Measurements from ENCODE around the gene NTSR2. TPM values are rescaled to one million over a fixed set of nuclear protein-coding genes. Genes with fewer than 3 reads are reported as not detected.
"Not testable (repeated sequence)": the region's sequence is repeated elsewhere in the genome, so short reads cannot be mapped to it uniquely, and the experiment has no call there.

NTSR2 gene
- total RNA-seq, 5 donors from 2014 or later (not counting 1 experiment from before 2014, with no cell fraction given): not detected

- Mint-ChIP-seq H3K4me1 (no peaks in the 10 kb centered on the region), H3K36me3 (peaks cover 3% of the 10 kb centered on the region), H3K9me3 (peaks cover 0 to 10% (median 0%) of the 10 kb centered on the region in 3 donors), H3K4me3 (no peak overlapping the region), H3K27ac (no peak overlapping the region), H3K27me3 (peaks cover 32 to 36% of the 10 kb centered on the region in 2 donors)
- DNase-seq: no peak
- H3K27ac ChIP-seq (ENCODE audit: low read length): no peak overlapping the region
- no peaks in the 10 kb centered on the region for H3K4me1 ChIP-seq (ENCODE audit: control insufficient read depth in 1 of 2, extremely low read depth in 1 of 2, insufficient read depth in 2 of 2, low read length in 2 of 2)
- POLR2A ChIA-PET: no interaction called here
- no peak for ATAC-seq (replicated peaks in 1 of 4)
- CTCF ChIA-PET: no interaction called here
- no peaks in the 10 kb centered on the region for H3K36me3 ChIP-seq (ENCODE audit: control insufficient read depth in 2 of 2, extremely low read depth in 1 of 2, insufficient read depth in 1 of 2, low read length in 1 of 2)
- no peaks in the 10 kb centered on the region for H3K9me3 ChIP-seq
- peaks cover 0 to 37% of the 10 kb centered on the region in 2 experiments for H3K27me3 ChIP-seq (replicated peaks in 1 of 2; ENCODE audit: control insufficient read depth in 2 of 2, extremely low read depth in 1 of 2, insufficient read depth in 2 of 2, low read length in 1 of 2)
- H3K4me3 ChIP-seq (ENCODE audit: control insufficient read depth in 1 of 2, extremely low read depth in 1 of 2, low read length in 1 of 2): no peak overlapping the region
Observed at GRCh38 chr2:11662882-11663281, 7.1 kb downstream of the NTSR2 start.

GRCh38 chr2:11661891-11662435 lies 8.0 kb downstream of the NTSR2 start:
- no peak overlapping the region for H3K4me3 ChIP-seq (ENCODE audit: control insufficient read depth in 1 of 2, extremely low read depth in 1 of 2, low read length in 1 of 2)
- Mint-ChIP-seq H3K4me3 (no peak overlapping the region), H3K9me3 (peaks cover 0 to 10% (median 0%) of the 10 kb centered on the region in 3 donors), H3K4me1 (no peaks in the 10 kb centered on the region), H3K36me3 (peaks cover 3% of the 10 kb centered on the region), H3K27me3 (peaks cover 29 to 31% of the 10 kb centered on the region in 2 donors), H3K27ac (no peak overlapping the region)
- DNase-seq (no peak), ATAC-seq (replicated peaks in 1 of 4) (no peak)
- H3K9me3 ChIP-seq: no peaks in the 10 kb centered on the region
- CTCF ChIA-PET: no interaction called here
- peaks cover 0 to 41% of the 10 kb centered on the region in 2 experiments for H3K27me3 ChIP-seq (replicated peaks in 1 of 2; ENCODE audit: control insufficient read depth in 2 of 2, extremely low read depth in 1 of 2, insufficient read depth in 2 of 2, low read length in 1 of 2)
- no peak overlapping the region for H3K27ac ChIP-seq (ENCODE audit: low read length)
- no peaks in the 10 kb centered on the region for H3K4me1 ChIP-seq (ENCODE audit: control insufficient read depth in 1 of 2, extremely low read depth in 1 of 2, insufficient read depth in 2 of 2, low read length in 2 of 2)
- POLR2A ChIA-PET: no interaction called here
- H3K36me3 ChIP-seq (ENCODE audit: control insufficient read depth in 2 of 2, extremely low read depth in 1 of 2, insufficient read depth in 1 of 2, low read length in 1 of 2): no peaks in the 10 kb centered on the region
- 86% methylated on average over 14 of the region's 18 CpGs for WGBS (ENCODE audit: insufficient coverage)

GRCh38 chr2:11660396-11660795 lies 9.6 kb downstream of the NTSR2 start:
- H3K4me3 Mint-ChIP-seq; DNase-seq; H3K9me3 ChIP-seq; H3K4me3 ChIP-seq (ENCODE audit: control insufficient read depth in 1 of 2, extremely low read depth in 1 of 2, low read length in 1 of 2); H3K4me1 Mint-ChIP-seq; H3K36me3 Mint-ChIP-seq; H3K27ac Mint-ChIP-seq; H3K27ac ChIP-seq (ENCODE audit: low read length); POLR2A ChIA-PET; ATAC-seq (replicated peaks in 1 of 4); CTCF ChIA-PET; H3K36me3 ChIP-seq (ENCODE audit: control insufficient read depth in 2 of 2, extremely low read depth in 1 of 2, insufficient read depth in 1 of 2, low read length in 1 of 2); H3K4me1 ChIP-seq (ENCODE audit: control insufficient read depth in 1 of 2, extremely low read depth in 1 of 2, insufficient read depth in 2 of 2, low read length in 2 of 2); H3K9me3 Mint-ChIP-seq: not testable (repeated sequence)
- peaks cover 0 to 40% of the 10 kb centered on the region in 2 experiments for H3K27me3 ChIP-seq (replicated peaks in 1 of 2; ENCODE audit: control insufficient read depth in 2 of 2, extremely low read depth in 1 of 2, insufficient read depth in 2 of 2, low read length in 1 of 2)
- WGBS (ENCODE audit: insufficient coverage): 83% methylated on average over 2 of the region's 2 CpGs
- peaks cover 29 to 34% of the 10 kb centered on the region in 2 donors for H3K27me3 Mint-ChIP-seq

GRCh38 chr2:11659851-11660250 lies 10.1 kb downstream of the NTSR2 start:
- Histone ChIP-seq H3K36me3 (ENCODE audit: control insufficient read depth in 2 of 2, extremely low read depth in 1 of 2, insufficient read depth in 1 of 2, low read length in 1 of 2) (no peaks in the 10 kb centered on the region), H3K9me3 (no peaks in the 10 kb centered on the region), H3K4me3 (ENCODE audit: control insufficient read depth in 1 of 2, extremely low read depth in 1 of 2, low read length in 1 of 2) (no peak overlapping the region), H3K27me3 (replicated peaks in 1 of 2; ENCODE audit: control insufficient read depth in 2 of 2, extremely low read depth in 1 of 2, insufficient read depth in 2 of 2, low read length in 1 of 2) (peaks cover 0 to 40% of the 10 kb centered on the region in 2 experiments), H3K27ac (ENCODE audit: low read length) (no peak overlapping the region), H3K4me1 (ENCODE audit: control insufficient read depth in 1 of 2, extremely low read depth in 1 of 2, insufficient read depth in 2 of 2, low read length in 2 of 2) (no peaks in the 10 kb centered on the region)
- CTCF ChIA-PET: interaction anchor here in 1 of 2 donors (0.6 kb wide), 1 partner anchor 33 kb away, joined by 3 read pairs; no protein-coding TSS in a partner anchor
- Mint-ChIP-seq H3K27ac (no peak overlapping the region), H3K4me1 (no peaks in the 10 kb centered on the region), H3K9me3 (peaks cover 0 to 10% (median 0%) of the 10 kb centered on the region in 3 donors), H3K4me3 (no peak overlapping the region), H3K27me3 (peaks cover 26 to 34% of the 10 kb centered on the region in 2 donors), H3K36me3 (peaks cover 3% of the 10 kb centered on the region)
- DNase-seq: no peak
- WGBS (ENCODE audit: insufficient coverage): 97% methylated on average over 6 of the region's 10 CpGs
- POLR2A ChIA-PET: no interaction called here
- ATAC-seq (replicated peaks in 1 of 4): no peak

- Mint-ChIP-seq H3K9me3 (peaks cover 0 to 10% (median 0%) of the 10 kb centered on the region in 3 donors), H3K27ac (no peak overlapping the region), H3K27me3 (peaks cover 23 to 34% of the 10 kb centered on the region in 2 donors), H3K4me3 (no peak overlapping the region), H3K36me3 (peaks cover 3% of the 10 kb centered on the region), H3K4me1 (no peaks in the 10 kb centered on the region)
- H3K4me3 ChIP-seq (ENCODE audit: control insufficient read depth in 1 of 2, extremely low read depth in 1 of 2, low read length in 1 of 2): no peak overlapping the region
- H3K36me3 ChIP-seq (ENCODE audit: control insufficient read depth in 2 of 2, extremely low read depth in 1 of 2, insufficient read depth in 1 of 2, low read length in 1 of 2): no peaks in the 10 kb centered on the region
- H3K4me1 ChIP-seq (ENCODE audit: control insufficient read depth in 1 of 2, extremely low read depth in 1 of 2, insufficient read depth in 2 of 2, low read length in 2 of 2): no peaks in the 10 kb centered on the region
- ChIA-PET POLR2A (no interaction called here), CTCF (interaction anchor here in 1 of 2 donors (0.6 kb wide), 1 partner anchor 34 kb away, joined by 3 read pairs; no protein-coding TSS in a partner anchor)
- DNase-seq: no peak
- ATAC-seq (replicated peaks in 1 of 4): no peak
- H3K9me3 ChIP-seq: no peaks in the 10 kb centered on the region
- 83% methylated on average over 11 of the region's 11 CpGs for WGBS (ENCODE audit: insufficient coverage)
- no peak overlapping the region for H3K27ac ChIP-seq (ENCODE audit: low read length)
- H3K27me3 ChIP-seq (replicated peaks in 1 of 2; ENCODE audit: control insufficient read depth in 2 of 2, extremely low read depth in 1 of 2, insufficient read depth in 2 of 2, low read length in 1 of 2): peaks cover 0 to 40% of the 10 kb centered on the region in 2 experiments
Observed at GRCh38 chr2:11659115-11659475, 10.9 kb downstream of the NTSR2 start.

DNA sequence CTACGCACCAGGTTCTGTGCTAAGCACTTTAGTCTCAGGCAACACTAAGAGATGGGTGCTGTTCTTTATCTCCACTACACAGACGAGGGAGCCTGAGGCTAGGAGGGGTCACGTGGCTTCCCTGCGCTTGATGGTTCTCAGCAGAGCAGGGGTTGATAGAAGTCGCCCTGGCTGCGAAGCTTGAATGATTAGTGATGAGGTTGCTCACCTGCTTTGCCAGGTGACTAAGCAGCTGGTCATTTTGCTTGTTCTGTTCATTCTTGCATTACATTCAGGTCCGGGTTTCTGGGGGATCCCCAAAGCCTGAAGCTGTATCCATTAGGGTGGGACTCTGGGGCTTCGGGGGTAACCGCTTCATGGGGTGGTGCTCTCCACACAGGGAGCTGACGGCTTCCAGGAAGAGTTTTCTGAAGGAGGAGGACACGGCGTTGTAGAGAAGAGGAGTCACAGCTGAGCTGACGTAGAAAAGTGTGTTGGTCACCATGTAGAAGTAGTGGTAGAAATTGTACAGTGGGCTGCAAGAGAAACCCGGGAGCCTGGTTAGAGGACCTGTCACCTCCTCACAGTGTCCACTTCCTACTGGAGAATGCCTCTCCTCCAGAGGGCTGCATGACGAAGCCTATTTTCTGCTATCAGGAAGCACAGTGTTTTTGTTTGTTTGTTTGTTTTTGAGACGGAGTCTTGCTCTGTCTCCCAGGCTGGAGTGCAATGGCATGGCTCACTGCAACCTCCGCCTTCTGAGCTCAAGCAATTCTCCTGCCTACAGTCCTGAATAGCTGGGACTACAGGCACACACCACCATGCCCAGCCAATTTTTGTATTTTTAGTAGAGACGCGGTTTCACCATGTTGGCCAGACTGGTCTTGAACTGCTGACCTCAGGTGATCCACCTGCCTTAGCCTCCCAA lies 11.5 kb downstream of the NTSR2 start:
- peaks cover 3% of the 10 kb centered on the region for H3K36me3 Mint-ChIP-seq
- no peak overlapping the region for H3K27ac Mint-ChIP-seq
- ChIA-PET POLR2A (no interaction called here), CTCF (no interaction called here)
- Histone ChIP-seq H3K27ac (ENCODE audit: low read length) (no peak overlapping the region), H3K27me3 (replicated peaks in 1 of 2; ENCODE audit: control insufficient read depth in 2 of 2, extremely low read depth in 1 of 2, insufficient read depth in 2 of 2, low read length in 1 of 2) (peaks cover 0 to 40% of the 10 kb centered on the region in 2 experiments), H3K4me3 (ENCODE audit: control insufficient read depth in 1 of 2, extremely low read depth in 1 of 2, low read length in 1 of 2) (no peak overlapping the region), H3K9me3 (no peaks in the 10 kb centered on the region), H3K36me3 (ENCODE audit: control insufficient read depth in 2 of 2, extremely low read depth in 1 of 2, insufficient read depth in 1 of 2, low read length in 1 of 2) (no peaks in the 10 kb centered on the region), H3K4me1 (ENCODE audit: control insufficient read depth in 1 of 2, extremely low read depth in 1 of 2, insufficient read depth in 2 of 2, low read length in 2 of 2) (no peaks in the 10 kb centered on the region)
- no peak overlapping the region for H3K4me3 Mint-ChIP-seq
- peaks cover 0 to 10% (median 0%) of the 10 kb centered on the region in 3 donors for H3K9me3 Mint-ChIP-seq
- DNase-seq (no peak), ATAC-seq (replicated peaks in 1 of 4) (no peak)
- H3K27me3 Mint-ChIP-seq: peaks cover 20 to 34% of the 10 kb centered on the region in 2 donors
- no peaks in the 10 kb centered on the region for H3K4me1 Mint-ChIP-seq
- 89% methylated on average over 12 of the region's 19 CpGs for WGBS (ENCODE audit: insufficient coverage)

All from T-cell (primary cell).